Limb (tissue), 2 donors: ENCODE data around the gene SDS.
A peak's percentile ranks its signal among the peaks of the same experiment; 100 is the strongest.

Experiments
- DNase-seq, 2 donors: peaks; one replicate each; pipeline ENCODE4 v3.0.0-alpha.2; 2016; ENCODE audit errors: extremely low spot score in 2 of 2

The SDS gene

GRCh38 chr12:113425960-113426453 lies 22.3 kb upstream of the SDS start:
- DNase-seq, result no peak

GRCh38 chr12:113424915-113425823 lies 21.5 kb upstream of the SDS start:
- DNase-seq, result peak in 1 of 2 donors; percentile 71

- DNase-seq, result no peak
Observed at GRCh38 chr12:113424456-113424855, 20.8 kb upstream of the SDS start.

GRCh38 chr12:113422886-113423669 lies 19.4 kb upstream of the SDS start:
- no peak for DNase-seq

- DNase-seq, result peak; percentile 25 to 68
Observed at GRCh38 chr12:113422030-113422885, 18.6 kb upstream of the SDS start, which contains the start of gene SDSL. SDSL (plus strand) TSS chr12:113422380; CDS start chr12:113427983, 5,603 bp downstream.

GRCh38 chr12:113420996-113421595 lies 17.4 kb upstream of the SDS start:
- DNase-seq, result no peak

GRCh38 chr12:113418213-113418879 lies 14.7 kb upstream of the SDS start:
- DNase-seq, result no peak

GRCh38 chr12:113416091-113416754 lies 12.5 kb upstream of the SDS start:
- DNase-seq, result no peak

GRCh38 chr12:113414519-113415038 lies 10.9 kb upstream of the SDS start:
- DNase-seq, result no peak

- DNase-seq, result no peak
Observed at GRCh38 chr12:113413488-113413939, 9.8 kb upstream of the SDS start.

GRCh38 chr12:113409462-113410124 lies 5.9 kb upstream of the SDS start:
- no peak for DNase-seq

- no peak for DNase-seq
Observed at GRCh38 chr12:113408756-113409298, 5.1 kb upstream of the SDS start.

- DNase-seq, result no peak
Observed at GRCh38 chr12:113407931-113408600, 4.4 kb upstream of the SDS start.

GRCh38 chr12:113405694-113406093 lies 2.0 kb upstream of the SDS start:
- no peak for DNase-seq

GRCh38 chr12:113402586-113403260 lies 964 bp downstream of the SDS start:
- DNase-seq, result no peak

- no peak for DNase-seq
Observed at GRCh38 chr12:113401066-113402000, 2.4 kb downstream of the SDS start.
